HG03378 (cell line): Measurements from ENCODE around the gene LYRM2.
A peak's percentile ranks its signal among the peaks of the same experiment; 100 is the strongest.

Experiments used
- ATAC-seq: cut with Tn5 transposase; IDR thresholded peaks from one replicate; pipeline ENCODE4 v1.9.1; 2021; ENCODE audit warnings: mild to moderate bottlenecking, moderate library complexity; ENCODE audit not compliant: unreplicated experiment

Gene LYRM2

GRCh38 chr6:89638320-89639195, at the start of gene LYRM2:
LYRM2 (minus strand) TSS chr6:89638747; CDS start chr6:89638716, 31 bp downstream.
- ATAC-seq, result peak; percentile 95

GRCh38 chr6:89688328-89688727, 49.8 kb upstream of the LYRM2 start:
- ATAC-seq, result no peak

- ATAC-seq, result no peak
These were observed 46.8 kb upstream of the LYRM2 start for GRCh38 chr6:89685311-89685710.

GRCh38 chr6:89682991-89683390, 44.4 kb upstream of the LYRM2 start:
- ATAC-seq, result no peak

GRCh38 chr6:89681983-89682564, 43.5 kb upstream of the LYRM2 start:
- no peak for ATAC-seq

GRCh38 chr6:89680551-89680950, 42.0 kb upstream of the LYRM2 start:
- no peak for ATAC-seq

- no peak for ATAC-seq
These were observed 41.6 kb upstream of the LYRM2 start for GRCh38 chr6:89680150-89680549.

GRCh38 chr6:89679215-89680120, 40.9 kb upstream of the LYRM2 start:
- ATAC-seq, result no peak

- ATAC-seq, result no peak
These were observed 40.0 kb upstream of the LYRM2 start for GRCh38 chr6:89678531-89678930.

- no peak for ATAC-seq
These were observed 37.6 kb upstream of the LYRM2 start for GRCh38 chr6:89675949-89676748.

GRCh38 chr6:89670935-89671565, 32.5 kb upstream of the LYRM2 start:
- ATAC-seq, result no peak

- no peak for ATAC-seq
These were observed 30.5 kb upstream of the LYRM2 start for GRCh38 chr6:89669002-89669401.

GRCh38 chr6:89667872-89668556, 29.5 kb upstream of the LYRM2 start:
- ATAC-seq, result no peak

- ATAC-seq, result no peak
These were observed 24.2 kb upstream of the LYRM2 start for GRCh38 chr6:89662659-89663223.

GRCh38 chr6:89661559-89661958, 23.0 kb upstream of the LYRM2 start:
- ATAC-seq, result no peak

- no peak for ATAC-seq
These were observed 22.4 kb upstream of the LYRM2 start for GRCh38 chr6:89660981-89661380.

GRCh38 chr6:89657445-89658158, 19.1 kb upstream of the LYRM2 start:
- ATAC-seq, result no peak

- ATAC-seq, result no peak
These were observed 16.6 kb upstream of the LYRM2 start for GRCh38 chr6:89655122-89655521.

GRCh38 chr6:89650579-89650978, 12.0 kb upstream of the LYRM2 start:
- no peak for ATAC-seq
